HepG2 (cell line): ENCODE results near the gene DUT. TPM values are rescaled to one million over a fixed set of nuclear protein-coding genes. Genes with fewer than 3 reads are reported as not detected.

ENCODE experiments used
- ATAC-seq: fragments of 200-7000 bp; cut with Tn5 transposase; 3 replicates; pipeline ENCODE4 v1.9.1; 2020; ENCODE audit warnings: mild to moderate bottlenecking, moderate library complexity
- BruUV-seq: library from RNA; stranded (reverse); fragments of 400-500 nt; replicated peaks from 2 replicates; lab custom pipeline; 2021; lab: Mats Ljungman, UMichigan
- CTCF ChIA-PET: fragments of 300-600 bp; formaldehyde crosslinking; extraction: SDS; loops from one replicate; lab custom pipeline; 2021; ENCODE audit warnings: low total read pairs, inconsistent platforms, low intra/inter-chr PET ratio; lab: Yijun Ruan, JAX
- POLR2A ChIA-PET: fragments of 350-600 bp; sonication (Branson Sonifier 250); formaldehyde crosslinking; loops from one replicate; lab custom pipeline; 2020; ENCODE audit warnings: antibody characterized with exemption, inconsistent platforms; lab: Yijun Ruan, JAX
- DNase-seq: peaks from one replicate; pipeline ENCODE4 v3.0.0-alpha.2; 2015; ENCODE audit warnings: low spot score
- FAIRE-seq: peaks from 3 replicates; lab custom pipeline; 2011; peaks lifted over from hg19 to GRCh38; lab: Jason Lieb, UNC
- H2AFZ ChIP-seq: one replicate; pipeline ENCODE4 v1.6.1; 2011; ENCODE audit warnings: low read length, inconsistent platforms
- H3K27ac ChIP-seq: fragments of 300-600 bp; 3 replicates; pipeline ENCODE4 v1.8.0; 2011; ENCODE audit warnings: mixed run types, mild to moderate bottlenecking, mixed read lengths, low read length, inconsistent platforms; ENCODE audit not compliant: insufficient read depth; ENCODE audit errors: extremely low read length
- H3K27me3 ChIP-seq, 2 experiments: fragments of 200-600 bp in 1 of 2; 2 replicates in 1 of 2; 3 replicates in 1 of 2; pipeline versions ENCODE4 v1.6.0 to v1.8.0; 2011; ENCODE audit warnings: low read length in 2 of 2, mild to moderate bottlenecking in 2 of 2, moderate library complexity in 2 of 2, inconsistent platforms in 1 of 2; ENCODE audit not compliant: insufficient read depth in 2 of 2, control insufficient read depth in 1 of 2
- H3K36me3 ChIP-seq, 2 experiments: fragments of 200-600 bp in 1 of 2; replicated peaks in 1 of 2; 2 replicates in 1 of 2; 3 replicates in 1 of 2; pipeline versions ENCODE4 v1.5.1 to v1.8.0; 2011; ENCODE audit warnings: low read length in 2 of 2, inconsistent platforms in 1 of 2; ENCODE audit not compliant: insufficient read depth in 2 of 2, control insufficient read depth in 1 of 2
- H3K4me1 ChIP-seq: 2 replicates; pipeline ENCODE4 v1.5.1; 2012; ENCODE audit warnings: low read length, inconsistent platforms; ENCODE audit not compliant: insufficient read depth
- H3K4me2 ChIP-seq: 2 replicates; pipeline ENCODE4 v1.6.0; 2011; ENCODE audit warnings: low read depth, low read length, inconsistent platforms
- H3K4me3 ChIP-seq, 3 experiments: fragments of 200-600 bp in 1 of 3; sonication (generic), shearing (Covaris generic) in 1 of 3; replicated peaks in 1 of 3; 2 replicates each; pipeline ENCODE4 v1.5.1; 2011 to 2016; ENCODE audit warnings: low read length in 3 of 3, inconsistent platforms in 2 of 3, low read depth in 2 of 3, mild to moderate bottlenecking in 2 of 3, control low read depth in 1 of 3, mixed read lengths in 1 of 3; ENCODE audit not compliant: insufficient read depth in 1 of 3
- H3K79me2 ChIP-seq: one replicate; pipeline ENCODE4 v1.6.1; 2011; ENCODE audit warnings: low read length, inconsistent platforms; ENCODE audit not compliant: insufficient read depth
- H3K9ac ChIP-seq: 2 replicates; pipeline ENCODE4 v1.6.0; 2011; ENCODE audit warnings: mild to moderate bottlenecking, low read depth, low read length, inconsistent platforms; ENCODE audit not compliant: insufficient read depth
- H3K9me3 ChIP-seq: 2 replicates; pipeline ENCODE4 v1.5.1; 2012; ENCODE audit warnings: mild to moderate bottlenecking, low read length
- H4K20me1 ChIP-seq: 2 replicates; pipeline ENCODE4 v1.6.0; 2011; ENCODE audit warnings: inconsistent platforms, mild to moderate bottlenecking, low read length, moderate library complexity; ENCODE audit not compliant: insufficient read depth
- MAX ChIP-seq: IDR thresholded peaks from 2 replicates; pipeline ENCODE4 v1.6.1; 2012; ENCODE audit warnings: inconsistent platforms
- MZF1 ChIP-seq: sonication (generic); formaldehyde crosslinking; IDR thresholded peaks from 2 replicates; pipeline ENCODE4 v1.8.1; 2023; ENCODE audit warnings: mild to moderate bottlenecking, missing genetic modification reagents, borderline replicate concordance
- SAP130 ChIP-seq: IDR thresholded peaks from 2 replicates; pipeline ENCODE4 v1.6.1; 2016; ENCODE audit warnings: low read depth
- SP4 ChIP-seq: sonication (generic); formaldehyde crosslinking; IDR thresholded peaks from 2 replicates; pipeline ENCODE4 v1.8.1; 2023; ENCODE audit warnings: mild to moderate bottlenecking, missing genetic modification reagents
- TFAP4 ChIP-seq: sonication (generic); IDR thresholded peaks from 2 replicates; pipeline ENCODE4 v1.6.1; 2016; ENCODE audit warnings: low read depth, borderline replicate concordance
- ZNF781 ChIP-seq: sonication (generic); formaldehyde crosslinking; IDR thresholded peaks from 2 replicates; pipeline ENCODE4 v1.5.1; 2020; ENCODE audit warnings: borderline replicate concordance, mild to moderate bottlenecking, missing genetic modification reagents; ENCODE audit errors: not compliant biosample characterization
- WGBS: methylation state at CpG from one replicate; pipeline ENCODE4 v1.1.6; 2017; ENCODE audit warnings: low lambda C conversion rate; 5-methylcytosine and 5-hydroxymethylcytosine counted together
- in situ Hi-C: cut with HindIII; loops from 2 replicates; pipeline ENCODE4 v1.10.0; 2017; ENCODE audit warnings: low pct_unique_long_range_greater_than_20kb; ENCODE audit not compliant: extremely low pct_ligation_motif_present
- intact Hi-C: fragments of 100-400 bp; cut with micrococcal nuclease; formaldehyde crosslinking; loops from one replicate; pipeline ENCODE4 v1.10.0; 2022; ENCODE audit not compliant: unreplicated experiment
- polyA plus RNA-seq, 8 experiments: library from polyadenylated mRNA; depleted of rRNA in 3 of 8; stranded (reverse) in 7 of 8; unstranded in 1 of 8; fragments of >200 nt; fragmentation: Illumina TruSeq in 4 of 8; extraction: Trizol in 4 of 8; gene quantifications; 2 replicates each; pipeline versions ENCODE4 v1.2.1 to v1.2.3, GENCODE V29; 2011 to 2016; ENCODE audit warnings: low read depth in 4 of 8, missing spikeins in 1 of 8, mixed read lengths in 1 of 8; ENCODE audit not compliant: insufficient read depth in 1 of 8
- total RNA-seq, 5 experiments: library from RNA; depleted of rRNA; stranded (reverse); fragments of >200 nt; fragmentation: Illumina TruSeq; extraction: Trizol; gene quantifications; 2 replicates each; pipeline ENCODE4 v1.2.3, GENCODE V29; 2016; ENCODE audit warnings: low read depth in 1 of 5
- TF ChIP-seq, protein P1 (sequence below), 2 experiments: sonication (generic) in 1 of 2; formaldehyde crosslinking in 1 of 2; IDR thresholded peaks; 2 replicates each; pipeline versions ENCODE4 v1.4.0 to v1.6.1; 2016 to 2020; ENCODE audit warnings: borderline replicate concordance in 1 of 2, low read depth in 1 of 2, mild to moderate bottlenecking in 1 of 2, missing genetic modification reagents in 1 of 2
- TF ChIP-seq, protein P2 (sequence below): sonication (generic); formaldehyde crosslinking; IDR thresholded peaks from 2 replicates; pipeline ENCODE4 v1.5.1; 2020; ENCODE audit warnings: mild to moderate bottlenecking, missing genetic modification reagents, borderline replicate concordance
- TF ChIP-seq, protein P3 (sequence below): sonication (generic); formaldehyde crosslinking; IDR thresholded peaks from 2 replicates; pipeline ENCODE4 v1.4.0; 2020; ENCODE audit warnings: mild to moderate bottlenecking, missing genetic modification reagents, borderline replicate concordance

Gene DUT
- total and polyA plus RNA-seq, 2 of the 13 experiments (the other 11 are each of a cell fraction or from before 2014, with no cell fraction given), result 36.7 to 131 TPM

DNA sequence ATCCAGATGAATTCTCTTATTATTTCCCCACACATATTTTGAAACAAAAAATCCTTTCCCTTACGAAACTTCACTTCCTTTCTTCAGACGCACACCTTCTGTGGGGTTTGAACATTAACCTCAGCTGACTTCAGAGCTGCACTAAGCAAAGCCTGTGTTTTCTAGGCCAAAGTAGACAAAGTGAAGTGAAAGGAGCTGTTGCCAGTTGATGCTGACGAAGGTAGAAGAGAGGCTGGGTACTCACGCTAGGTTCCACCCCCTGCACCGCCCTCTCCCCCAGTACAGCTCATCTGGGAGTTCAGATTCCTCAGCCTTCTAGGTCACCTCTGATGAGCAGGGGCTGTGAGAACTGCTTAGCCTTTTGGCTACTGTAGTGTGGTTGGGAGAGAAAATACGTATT is 24.1 kb downstream of the DUT start:
- Histone ChIP-seq H4K20me1 (no peaks in the 10 kb centered on the region), H3K4me1 (peaks cover 19% of the 10 kb centered on the region), H3K4me3 (peak overlapping the region; percentile 35 to 53 (median 38)), H3K9ac (peak overlapping the region; percentile 20; the same call in 1 of the 2 replicates), H3K79me2 (no peaks in the 10 kb centered on the region), H3K9me3 (no peaks in the 10 kb centered on the region), H2AFZ (peak overlapping the region; percentile 7), H3K27me3 (no peaks in the 10 kb centered on the region), H3K27ac (no peak overlapping the region), H3K36me3 (no peaks in the 10 kb centered on the region), H3K4me2 (peak overlapping the region; percentile 75)
- BruUV-seq, result no TSS peak
- ATAC-seq, result peak; percentile 93
- 4% methylated on average over 6 of the region's 6 CpGs for WGBS
- peak; percentile 37 for FAIRE-seq
- ChIA-PET POLR2A (interaction anchor here (0.6 kb wide), 1 partner anchor 23 kb away, joined by 3 read pairs; no protein-coding TSS in a partner anchor), CTCF (no interaction called here)
- in situ Hi-C loops (loop anchor here (10.0 to 25.0 kb wide), 2 partner anchors 159 to 482 kb away; no protein-coding TSS in a partner anchor), intact Hi-C loops (loop anchor here (2.0 to 5.0 kb wide), 3 partner anchors 25 to 447 kb away; partner anchors contain the start of gene DUT)
- DNase-seq, result peak; percentile 54
- 0 out of 2 replicates have a peak, but pooled peaks have one; percentile 32 for TF ChIP-seq SAP130 (CRISPR knock-in tag)
- TF ChIP-seq, protein P1, sequence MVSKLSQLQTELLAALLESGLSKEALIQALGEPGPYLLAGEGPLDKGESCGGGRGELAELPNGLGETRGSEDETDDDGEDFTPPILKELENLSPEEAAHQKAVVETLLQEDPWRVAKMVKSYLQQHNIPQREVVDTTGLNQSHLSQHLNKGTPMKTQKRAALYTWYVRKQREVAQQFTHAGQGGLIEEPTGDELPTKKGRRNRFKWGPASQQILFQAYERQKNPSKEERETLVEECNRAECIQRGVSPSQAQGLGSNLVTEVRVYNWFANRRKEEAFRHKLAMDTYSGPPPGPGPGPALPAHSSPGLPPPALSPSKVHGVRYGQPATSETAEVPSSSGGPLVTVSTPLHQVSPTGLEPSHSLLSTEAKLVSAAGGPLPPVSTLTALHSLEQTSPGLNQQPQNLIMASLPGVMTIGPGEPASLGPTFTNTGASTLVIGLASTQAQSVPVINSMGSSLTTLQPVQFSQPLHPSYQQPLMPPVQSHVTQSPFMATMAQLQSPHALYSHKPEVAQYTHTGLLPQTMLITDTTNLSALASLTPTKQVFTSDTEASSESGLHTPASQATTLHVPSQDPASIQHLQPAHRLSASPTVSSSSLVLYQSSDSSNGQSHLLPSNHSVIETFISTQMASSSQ (IDR thresholded peaks at IDR 0.05; ENCODE audit: low read depth), result 0 out of 2 replicates have a peak, but pooled peaks have one; percentile 19
- TF ChIP-seq, protein P1 (CRISPR knock-in tag; IDR thresholded peaks at IDR 0.05; ENCODE audit: borderline replicate concordance), result no peak
- no peak for TF ChIP-seq ZNF781 (CRISPR knock-in tag)
- TF ChIP-seq, protein P2, sequence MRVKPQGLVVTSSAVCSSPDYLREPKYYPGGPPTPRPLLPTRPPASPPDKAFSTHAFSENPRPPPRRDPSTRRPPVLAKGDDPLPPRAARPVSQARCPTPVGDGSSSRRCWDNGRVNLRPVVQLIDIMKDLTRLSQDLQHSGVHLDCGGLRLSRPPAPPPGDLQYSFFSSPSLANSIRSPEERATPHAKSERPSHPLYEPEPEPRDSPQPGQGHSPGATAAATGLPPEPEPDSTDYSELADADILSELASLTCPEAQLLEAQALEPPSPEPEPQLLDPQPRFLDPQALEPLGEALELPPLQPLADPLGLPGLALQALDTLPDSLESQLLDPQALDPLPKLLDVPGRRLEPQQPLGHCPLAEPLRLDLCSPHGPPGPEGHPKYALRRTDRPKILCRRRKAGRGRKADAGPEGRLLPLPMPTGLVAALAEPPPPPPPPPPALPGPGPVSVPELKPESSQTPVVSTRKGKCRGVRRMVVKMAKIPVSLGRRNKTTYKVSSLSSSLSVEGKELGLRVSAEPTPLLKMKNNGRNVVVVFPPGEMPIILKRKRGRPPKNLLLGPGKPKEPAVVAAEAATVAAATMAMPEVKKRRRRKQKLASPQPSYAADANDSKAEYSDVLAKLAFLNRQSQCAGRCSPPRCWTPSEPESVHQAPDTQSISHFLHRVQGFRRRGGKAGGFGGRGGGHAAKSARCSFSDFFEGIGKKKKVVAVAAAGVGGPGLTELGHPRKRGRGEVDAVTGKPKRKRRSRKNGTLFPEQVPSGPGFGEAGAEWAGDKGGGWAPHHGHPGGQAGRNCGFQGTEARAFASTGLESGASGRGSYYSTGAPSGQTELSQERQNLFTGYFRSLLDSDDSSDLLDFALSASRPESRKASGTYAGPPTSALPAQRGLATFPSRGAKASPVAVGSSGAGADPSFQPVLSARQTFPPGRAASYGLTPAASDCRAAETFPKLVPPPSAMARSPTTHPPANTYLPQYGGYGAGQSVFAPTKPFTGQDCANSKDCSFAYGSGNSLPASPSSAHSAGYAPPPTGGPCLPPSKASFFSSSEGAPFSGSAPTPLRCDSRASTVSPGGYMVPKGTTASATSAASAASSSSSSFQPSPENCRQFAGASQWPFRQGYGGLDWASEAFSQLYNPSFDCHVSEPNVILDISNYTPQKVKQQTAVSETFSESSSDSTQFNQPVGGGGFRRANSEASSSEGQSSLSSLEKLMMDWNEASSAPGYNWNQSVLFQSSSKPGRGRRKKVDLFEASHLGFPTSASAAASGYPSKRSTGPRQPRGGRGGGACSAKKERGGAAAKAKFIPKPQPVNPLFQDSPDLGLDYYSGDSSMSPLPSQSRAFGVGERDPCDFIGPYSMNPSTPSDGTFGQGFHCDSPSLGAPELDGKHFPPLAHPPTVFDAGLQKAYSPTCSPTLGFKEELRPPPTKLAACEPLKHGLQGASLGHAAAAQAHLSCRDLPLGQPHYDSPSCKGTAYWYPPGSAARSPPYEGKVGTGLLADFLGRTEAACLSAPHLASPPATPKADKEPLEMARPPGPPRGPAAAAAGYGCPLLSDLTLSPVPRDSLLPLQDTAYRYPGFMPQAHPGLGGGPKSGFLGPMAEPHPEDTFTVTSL, result no peak
- TF ChIP-seq MAX, result no peak
- TF ChIP-seq, protein P3, sequence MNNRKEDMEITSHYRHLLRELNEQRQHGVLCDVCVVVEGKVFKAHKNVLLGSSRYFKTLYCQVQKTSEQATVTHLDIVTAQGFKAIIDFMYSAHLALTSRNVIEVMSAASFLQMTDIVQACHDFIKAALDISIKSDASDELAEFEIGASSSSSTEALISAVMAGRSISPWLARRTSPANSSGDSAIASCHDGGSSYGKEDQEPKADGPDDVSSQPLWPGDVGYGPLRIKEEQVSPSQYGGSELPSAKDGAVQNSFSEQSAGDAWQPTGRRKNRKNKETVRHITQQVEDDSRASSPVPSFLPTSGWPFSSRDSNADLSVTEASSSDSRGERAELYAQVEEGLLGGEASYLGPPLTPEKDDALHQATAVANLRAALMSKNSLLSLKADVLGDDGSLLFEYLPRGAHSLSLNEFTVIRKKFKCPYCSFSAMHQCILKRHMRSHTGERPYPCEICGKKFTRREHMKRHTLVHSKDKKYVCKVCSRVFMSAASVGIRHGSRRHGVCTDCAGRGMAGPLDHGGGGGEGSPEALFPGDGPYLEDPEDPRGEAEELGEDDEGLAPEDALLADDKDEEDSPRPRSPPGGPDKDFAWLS (CRISPR knock-in tag), result no peak
- no peak for TF ChIP-seq SP4 (CRISPR knock-in tag)
- TF ChIP-seq MZF1, result no peak
- TF ChIP-seq TFAP4, result 0 out of 2 replicates have a peak, but pooled peaks have one; percentile 7
